HG03175 (cell line): Measurements from ENCODE around the gene L3MBTL1.

Experiments used
- ATAC-seq: cut with Tn5 transposase; IDR thresholded peaks from one replicate; pipeline ENCODE4 v1.9.1; 2021; ENCODE audit warnings: mild to moderate bottlenecking, moderate library complexity; ENCODE audit not compliant: unreplicated experiment

Gene L3MBTL1

GRCh38 chr20:43507150-43508080 lies at the start of gene L3MBTL1:
L3MBTL1 (plus strand) TSS chr20:43507697; CDS start chr20:43513504, 5,807 bp downstream.
- no peak for ATAC-seq

GRCh38 chr20:43458422-43458924 lies 49.0 kb upstream of the L3MBTL1 start:
- no peak for ATAC-seq

DNA sequence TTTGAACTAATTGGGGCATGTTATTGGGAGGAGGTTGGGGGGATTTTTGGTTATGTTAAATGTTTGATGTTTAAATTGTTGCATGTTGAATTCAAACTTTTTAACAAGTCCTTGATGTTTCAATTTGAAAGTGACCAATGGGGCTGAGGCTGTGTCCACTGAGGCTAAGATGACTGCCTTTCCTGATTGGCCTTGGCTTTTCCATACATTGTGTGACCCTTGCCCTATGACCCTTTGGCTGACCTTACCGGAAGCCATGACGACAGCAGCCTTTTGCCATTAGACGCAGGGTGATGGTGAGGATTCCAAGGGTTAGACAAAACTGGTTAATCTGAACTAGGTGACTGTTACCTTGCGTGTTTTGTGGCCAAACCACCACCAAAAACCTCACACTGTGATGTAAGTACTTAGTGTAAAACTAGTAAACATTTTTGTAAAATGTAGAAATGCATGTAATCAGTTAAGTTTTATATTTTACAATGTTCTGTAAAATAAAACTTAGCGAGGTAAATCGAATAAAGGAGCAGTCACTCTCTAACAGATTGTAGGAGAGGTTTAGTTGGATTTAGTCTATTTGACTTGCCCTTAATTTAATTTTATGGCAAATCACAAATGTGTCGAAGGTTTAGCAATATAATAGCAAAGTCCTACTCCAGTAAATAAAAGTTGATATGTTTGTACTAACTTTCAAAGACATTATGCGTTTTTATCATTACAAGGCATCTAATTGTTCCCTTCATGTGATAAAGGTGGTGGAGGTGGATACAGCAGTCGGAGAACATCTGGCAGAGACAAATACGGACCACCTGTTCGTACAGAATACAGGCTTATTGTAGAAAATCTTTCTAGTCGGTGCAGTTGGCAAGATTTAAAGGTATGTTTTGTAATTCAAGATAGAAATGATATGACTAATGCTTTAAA lies 48.2 kb upstream of the L3MBTL1 start:
- no peak for ATAC-seq

- ATAC-seq = no peak
Measured at GRCh38 chr20:43460172-43460829, 47.2 kb upstream of the L3MBTL1 start.

DNA sequence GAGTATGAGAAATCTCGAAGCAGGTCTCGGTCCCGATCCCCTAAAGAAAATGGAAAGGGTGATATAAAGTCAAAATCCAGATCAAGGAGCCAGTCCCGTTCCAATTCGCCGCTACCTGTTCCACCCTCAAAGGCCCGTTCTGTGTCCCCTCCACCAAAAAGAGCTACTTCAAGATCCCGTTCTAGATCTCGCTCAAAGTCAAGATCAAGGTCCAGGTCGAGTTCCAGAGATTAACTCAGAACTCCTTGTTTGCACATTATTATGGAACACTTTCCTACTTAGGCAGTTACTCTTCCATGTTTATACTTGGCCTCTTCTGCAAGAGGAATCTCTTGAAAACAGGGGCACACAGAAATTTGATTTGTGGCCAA lies 46.7 kb upstream of the L3MBTL1 start:
- no peak for ATAC-seq

- ATAC-seq = no peak
Measured at GRCh38 chr20:43461894-43462659, 45.4 kb upstream of the L3MBTL1 start.

DNA sequence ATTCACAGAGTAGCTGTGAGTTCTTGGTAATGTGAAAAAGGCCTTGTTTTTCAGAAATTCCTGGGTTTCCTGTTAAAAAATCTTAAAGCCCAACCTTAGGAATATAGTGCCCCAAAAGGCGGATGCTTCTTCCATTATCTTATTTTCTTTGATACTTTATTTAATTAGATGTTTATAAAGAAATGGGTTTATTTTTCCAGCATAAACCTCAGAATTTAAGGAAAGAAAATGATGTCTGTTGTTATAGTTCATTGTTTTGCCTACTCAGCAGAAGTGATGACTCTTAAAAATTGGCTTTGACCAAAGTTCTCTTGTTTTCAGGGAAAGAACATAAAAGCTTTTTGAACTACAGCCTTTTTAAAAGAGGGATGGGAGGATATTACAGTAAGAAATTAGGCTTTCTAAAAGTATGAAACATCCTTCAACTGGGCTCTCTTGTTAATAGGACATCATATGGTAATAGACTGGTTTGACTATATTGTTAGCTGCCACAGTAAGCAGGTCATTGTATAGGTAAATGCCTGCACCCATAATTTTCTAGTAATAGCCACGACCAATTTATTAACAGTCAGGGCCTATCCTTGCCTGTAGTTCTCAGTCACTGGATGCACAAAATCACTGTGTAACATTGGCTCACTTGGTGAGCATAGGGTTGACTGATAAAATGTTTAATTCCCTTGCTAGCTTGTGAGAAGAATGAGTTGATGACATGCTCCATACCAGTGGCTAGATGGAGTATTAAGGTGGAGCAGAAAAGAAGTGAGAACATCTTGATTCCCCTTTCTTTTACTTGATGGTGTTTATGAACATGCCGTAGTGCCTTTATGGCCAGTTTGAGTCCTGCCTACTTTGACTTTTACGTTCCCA lies 44.6 kb upstream of the L3MBTL1 start:
- ATAC-seq = no peak

DNA sequence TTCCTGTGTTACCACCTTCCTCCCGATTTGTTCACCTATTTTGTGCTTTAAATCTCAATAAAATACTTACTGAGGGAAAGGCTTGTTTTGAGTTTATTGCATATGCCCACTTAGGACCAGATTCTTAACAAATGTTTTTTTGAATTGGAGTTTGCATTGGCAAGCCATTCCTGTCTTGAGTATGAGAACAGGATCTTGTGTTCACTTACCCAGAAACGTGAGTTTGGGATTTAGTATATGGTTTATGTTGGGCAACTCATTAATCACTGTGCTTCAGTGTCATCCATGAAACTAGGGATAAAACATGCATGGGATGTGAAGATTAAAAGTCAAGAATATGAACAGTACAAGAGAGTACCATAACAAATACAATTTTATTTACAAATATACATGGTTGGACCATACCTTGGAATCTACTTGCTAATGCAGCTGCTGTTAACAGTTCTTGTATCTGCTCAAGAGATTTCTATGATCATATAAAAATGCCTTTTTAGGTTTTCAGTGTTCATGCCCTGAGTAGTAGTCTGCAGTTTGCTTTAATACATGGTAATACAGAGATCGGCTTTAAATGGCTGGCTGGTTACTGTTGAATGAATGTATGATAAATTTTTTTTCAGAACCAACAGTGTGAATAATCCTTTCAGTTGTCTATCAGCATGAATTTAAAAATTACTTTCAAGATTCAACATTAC lies 43.8 kb upstream of the L3MBTL1 start:
- no peak for ATAC-seq

GRCh38 chr20:43464219-43464790 lies 43.2 kb upstream of the L3MBTL1 start:
- no peak for ATAC-seq

DNA sequence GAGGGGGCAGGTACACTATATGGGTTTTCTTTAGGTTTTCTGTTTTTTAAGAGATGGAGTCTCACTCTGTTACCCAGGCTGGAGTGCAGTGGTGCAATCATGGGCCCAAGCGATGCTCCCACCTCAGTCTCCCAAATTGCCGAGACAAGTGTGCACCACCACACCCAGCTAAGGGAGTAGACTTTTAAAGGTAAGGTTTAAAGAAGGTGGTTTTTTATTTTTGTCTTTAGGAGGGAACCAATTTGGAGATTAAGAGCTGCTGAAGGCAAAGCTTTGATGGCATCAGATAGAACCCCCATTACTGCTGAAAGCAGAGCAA lies 41.9 kb upstream of the L3MBTL1 start:
- ATAC-seq = no peak

DNA sequence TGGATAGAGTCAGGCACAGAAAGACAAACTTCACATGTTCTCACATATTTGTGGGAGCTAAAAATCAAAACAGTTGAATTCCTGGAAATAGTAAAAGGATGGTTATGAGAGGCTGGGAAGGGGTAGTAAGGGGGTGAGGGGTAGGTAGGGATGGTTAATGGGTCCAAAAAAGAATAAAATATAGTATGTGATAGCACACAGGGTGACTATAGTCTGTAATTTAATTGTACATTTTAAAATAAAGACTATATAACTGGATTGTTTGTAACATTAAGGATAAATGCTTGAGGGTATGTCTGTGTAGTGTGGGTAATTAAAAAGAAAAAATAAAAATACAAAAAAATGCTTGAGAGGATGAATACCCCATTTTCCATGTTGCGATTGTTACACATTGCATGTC lies 39.9 kb upstream of the L3MBTL1 start:
- no peak for ATAC-seq

GRCh38 chr20:43472671-43473380 lies 34.7 kb upstream of the L3MBTL1 start:
- ATAC-seq = no peak

DNA sequence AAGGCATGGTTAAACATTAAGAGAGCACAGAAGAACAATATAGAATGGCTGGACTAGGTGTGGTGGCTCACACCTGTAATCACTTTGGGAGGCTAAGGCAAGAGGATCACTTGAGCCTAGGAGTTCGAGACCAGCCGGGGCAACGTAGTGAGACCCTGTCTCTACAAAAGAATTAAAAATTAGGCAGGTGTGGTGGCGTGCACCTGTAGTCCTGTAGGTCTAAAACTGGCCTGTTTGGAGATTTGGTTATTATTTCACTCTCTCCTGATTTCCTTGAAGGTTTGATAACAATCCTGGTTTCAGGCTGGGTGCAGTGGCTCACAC lies 34.2 kb upstream of the L3MBTL1 start:
- no peak for ATAC-seq

GRCh38 chr20:43477193-43477592 lies 30.3 kb upstream of the L3MBTL1 start:
- ATAC-seq = no peak

- no peak for ATAC-seq
Measured at GRCh38 chr20:43477619-43478018, 29.9 kb upstream of the L3MBTL1 start.

DNA sequence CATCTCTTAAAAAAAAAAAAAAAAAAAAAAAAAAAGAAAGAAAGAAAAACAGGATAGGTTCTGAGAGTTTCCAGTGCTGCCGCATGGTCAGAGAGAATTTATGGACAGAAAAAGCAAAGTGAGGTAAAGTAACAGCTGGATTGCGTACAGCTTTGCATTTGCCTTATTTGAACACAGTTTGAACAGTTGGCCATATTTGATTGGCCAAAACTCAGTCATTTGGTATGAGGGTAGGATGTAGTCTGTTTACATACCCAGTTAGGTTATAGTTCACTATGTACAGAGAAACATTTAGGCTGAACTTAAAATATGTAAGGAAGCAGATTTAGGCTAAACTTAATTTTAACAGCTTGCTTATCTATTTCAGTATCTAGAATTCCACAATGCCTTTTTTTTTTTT lies 17.5 kb upstream of the L3MBTL1 start:
- ATAC-seq = no peak

- peak; percentile 55 for ATAC-seq
Measured at GRCh38 chr20:43492101-43492500, 15.4 kb upstream of the L3MBTL1 start.

GRCh38 chr20:43495388-43495787 lies 12.1 kb upstream of the L3MBTL1 start:
- no peak for ATAC-seq
